Effector memory CD8-positive, alpha-beta T cell (primary cell): ENCODE measurements around the gene EMC10.

Experiments used
- ATAC-seq: fragments of 150-1000 bp; cut with Tn5 transposase; replicated peaks from 2 replicates; pipeline ENCODE4 v1.10.0; 2021; ENCODE audit warnings: mild to moderate bottlenecking, moderate library complexity
- DNase-seq, 3 experiments: peaks; one replicate each; pipeline ENCODE4 v3.0.0; 2021
- H3K27ac Mint-ChIP-seq, 2 donors: one replicate each; pipeline ENCODE4 v1.8.0; 2022; ENCODE audit warnings: mild to moderate bottlenecking in 2 of 2, mixed read lengths in 2 of 2, moderate library complexity in 2 of 2
- H3K27me3 Mint-ChIP-seq, 2 donors: one replicate each; pipeline ENCODE4 v1.8.0; 2022; ENCODE audit warnings: mixed read lengths in 2 of 2
- H3K36me3 Mint-ChIP-seq: one replicate; pipeline ENCODE4 v1.8.0; 2022; ENCODE audit warnings: mild to moderate bottlenecking, moderate library complexity, mixed read lengths; ENCODE audit not compliant: insufficient read depth
- H3K4me1 Mint-ChIP-seq, 2 donors: one replicate each; pipeline ENCODE4 v1.8.0; 2022; ENCODE audit warnings: low read depth in 2 of 2, mixed read lengths in 2 of 2
- H3K4me3 Mint-ChIP-seq, 2 donors: one replicate each; pipeline ENCODE4 v1.8.0; 2022; ENCODE audit warnings: mild to moderate bottlenecking in 2 of 2, mixed read lengths in 2 of 2, moderate library complexity in 2 of 2
- H3K9me3 Mint-ChIP-seq, 2 donors: one replicate each; pipeline ENCODE4 v1.8.0; 2022; ENCODE audit warnings: mixed read lengths in 2 of 2

The EMC10 gene

GRCh38 chr19:50512999-50513745 is 36.9 kb downstream of the EMC10 start:
- peak overlapping the region in 1 of 2 donors; percentile 75 for H3K4me3 Mint-ChIP-seq

GRCh38 chr19:50513746-50514345 is 37.5 kb downstream of the EMC10 start, which contains the start of gene ASPDH:
TSS of gene ASPDH (minus strand) at chr19:50513913. CDS start at chr19:50513823, 90 bp downstream.
- peak within 1 kb of the TSS; percentile 41 to 92 for H3K27ac Mint-ChIP-seq
- peaks cover 0 to 2% of the 10 kb centered on the region in 2 donors for H3K9me3 Mint-ChIP-seq

More at GRCh38 chr19:50512999-50513745, 36.9 kb downstream of the EMC10 start:
- H3K9me3 Mint-ChIP-seq: peaks cover 0 to 2% of the 10 kb centered on the region in 2 donors
- H3K27me3 Mint-ChIP-seq: peaks cover 0 to 7% of the 10 kb centered on the region in 2 donors
- peak overlapping the region; percentile 41 to 92 for H3K27ac Mint-ChIP-seq
- ATAC-seq: no peak
- peaks cover 13 to 16% of the 10 kb centered on the region in 2 donors for H3K4me1 Mint-ChIP-seq
- DNase-seq: no peak
- peaks cover 19% of the 10 kb centered on the region for H3K36me3 Mint-ChIP-seq

GRCh38 chr19:50514346-50515167 is 38.2 kb downstream of the EMC10 start:
- Mint-ChIP-seq H3K36me3 (peaks cover 18% of the 10 kb centered on the region), H3K27ac (peak overlapping the region in 1 of 2 donors; percentile 31), H3K4me1 (peaks cover 10 to 16% of the 10 kb centered on the region in 2 donors), H3K9me3 (peaks cover 0 to 2% of the 10 kb centered on the region in 2 donors), H3K27me3 (peaks cover 0 to 7% of the 10 kb centered on the region in 2 donors), H3K4me3 (no peak overlapping the region)
- ATAC-seq (no peak), DNase-seq (no peak)

More at GRCh38 chr19:50513746-50514345, 37.5 kb downstream of the EMC10 start, which contains the start of gene ASPDH:
- ATAC-seq (no peak), DNase-seq (no peak)
- Mint-ChIP-seq H3K4me1 (peaks cover 11 to 16% of the 10 kb centered on the region in 2 donors), H3K36me3 (peaks cover 19% of the 10 kb centered on the region), H3K27me3 (peaks cover 0 to 7% of the 10 kb centered on the region in 2 donors), H3K4me3 (peak within 1 kb of the TSS in 1 of 2 donors; percentile 75)

- no peak overlapping the region for H3K27ac Mint-ChIP-seq
- peaks cover 0 to 2% of the 10 kb centered on the region in 2 donors for H3K9me3 Mint-ChIP-seq
Measured at GRCh38 chr19:50515168-50515561, 38.9 kb downstream of the EMC10 start.

GRCh38 chr19:50516456-50516855 is 40.1 kb downstream of the EMC10 start:
- Mint-ChIP-seq H3K27me3 (peaks cover 0 to 7% of the 10 kb centered on the region in 2 donors), H3K4me1 (peaks cover 3 to 5% of the 10 kb centered on the region in 2 donors), H3K4me3 (no peak overlapping the region), H3K27ac (no peak overlapping the region), H3K9me3 (no peaks in the 10 kb centered on the region), H3K36me3 (peaks cover 15% of the 10 kb centered on the region)
- DNase-seq (no peak), ATAC-seq (no peak)

More at GRCh38 chr19:50515168-50515561, 38.9 kb downstream of the EMC10 start:
- peaks cover 15% of the 10 kb centered on the region for H3K36me3 Mint-ChIP-seq
- H3K27me3 Mint-ChIP-seq: peaks cover 0 to 7% of the 10 kb centered on the region in 2 donors
- ATAC-seq (no peak), DNase-seq (no peak)
- H3K4me1 Mint-ChIP-seq: peaks cover 10 to 15% of the 10 kb centered on the region in 2 donors
- H3K4me3 Mint-ChIP-seq: no peak overlapping the region

GRCh38 chr19:50516964-50517703 is 40.8 kb downstream of the EMC10 start:
- H3K4me1 Mint-ChIP-seq: peaks cover 0 to 2% of the 10 kb centered on the region in 2 donors
- H3K4me3 Mint-ChIP-seq: no peak overlapping the region
- peaks cover 0 to 7% of the 10 kb centered on the region in 2 donors for H3K27me3 Mint-ChIP-seq
- H3K36me3 Mint-ChIP-seq: peaks cover 10% of the 10 kb centered on the region
- ATAC-seq: no peak
- DNase-seq: no peak
- H3K9me3 Mint-ChIP-seq: no peaks in the 10 kb centered on the region
- no peak overlapping the region for H3K27ac Mint-ChIP-seq

DNA sequence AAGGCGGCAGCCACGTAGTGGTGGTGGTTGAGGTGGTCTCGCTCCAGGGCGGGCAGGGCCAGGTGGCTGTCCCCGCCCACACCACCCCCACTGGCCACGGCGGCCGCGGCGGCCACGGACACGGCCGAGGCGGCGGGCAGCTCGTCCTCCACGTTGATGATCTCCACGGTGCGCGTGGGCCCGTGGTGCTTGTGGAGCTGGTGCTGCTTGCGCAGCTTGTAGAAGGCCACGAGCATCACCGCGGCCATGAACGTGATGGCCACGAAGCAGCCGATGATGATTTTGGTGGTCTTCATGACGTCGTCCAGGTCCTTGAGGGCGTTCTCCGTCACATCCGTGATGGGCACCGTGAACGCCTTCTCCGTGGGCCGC is 41.4 kb downstream of the EMC10 start:
- peaks cover 0 to 2% of the 10 kb centered on the region in 2 donors for H3K4me1 Mint-ChIP-seq
- ATAC-seq (no peak), DNase-seq (no peak)
- peaks cover 10% of the 10 kb centered on the region for H3K36me3 Mint-ChIP-seq
- H3K9me3 Mint-ChIP-seq: no peaks in the 10 kb centered on the region
- H3K27me3 Mint-ChIP-seq: peaks cover 0 to 7% of the 10 kb centered on the region in 2 donors
- no peak overlapping the region for H3K4me3 Mint-ChIP-seq
- no peak overlapping the region for H3K27ac Mint-ChIP-seq

GRCh38 chr19:50518091-50519005 is 42.0 kb downstream of the EMC10 start:
- Mint-ChIP-seq H3K9me3 (no peaks in the 10 kb centered on the region), H3K4me1 (peaks cover 0 to 2% of the 10 kb centered on the region in 2 donors), H3K27me3 (peaks cover 0 to 7% of the 10 kb centered on the region in 2 donors), H3K36me3 (peaks cover 10% of the 10 kb centered on the region), H3K4me3 (no peak overlapping the region), H3K27ac (no peak overlapping the region)
- ATAC-seq (no peak), DNase-seq (no peak)

- no peak overlapping the region for H3K4me3 Mint-ChIP-seq
Measured at GRCh38 chr19:50519006-50519575, 42.8 kb downstream of the EMC10 start.

DNA sequence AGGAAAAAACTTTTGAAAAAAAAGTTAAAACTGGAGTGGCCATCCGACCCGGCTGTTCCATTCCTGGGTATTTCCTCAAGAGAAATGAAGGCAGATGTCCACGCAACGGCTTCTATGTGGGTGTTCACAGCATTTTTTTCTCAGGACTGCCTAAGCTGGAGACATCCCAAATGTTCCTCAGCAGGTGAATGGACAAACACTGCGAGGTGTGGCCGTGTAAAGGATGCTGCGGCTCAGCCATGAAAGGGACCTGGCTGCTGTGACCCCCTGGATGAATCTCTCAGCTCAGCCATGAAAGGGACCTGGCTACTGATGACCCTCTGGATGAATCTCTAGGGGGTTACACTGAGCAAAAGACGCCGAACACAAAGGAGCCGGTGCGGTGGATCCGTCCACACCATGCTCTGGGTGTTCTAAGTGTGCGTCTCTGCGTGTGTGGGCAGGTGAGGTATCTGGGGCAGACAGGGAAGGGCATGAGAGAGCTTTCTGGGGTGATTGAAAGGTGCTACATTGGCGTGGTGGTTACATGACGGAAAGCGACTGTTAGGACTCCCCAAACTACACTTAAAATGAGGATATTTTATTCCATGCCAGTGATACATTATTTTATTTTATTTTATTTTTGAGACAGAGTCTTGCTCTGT is 44.6 kb downstream of the EMC10 start:
- no peak overlapping the region for H3K4me3 Mint-ChIP-seq
- peaks cover 7% of the 10 kb centered on the region for H3K36me3 Mint-ChIP-seq
- H3K27me3 Mint-ChIP-seq: peaks cover 0 to 1% of the 10 kb centered on the region in 2 donors
- DNase-seq: no peak
- no peak for ATAC-seq
- H3K27ac Mint-ChIP-seq: no peak overlapping the region
- H3K4me1 Mint-ChIP-seq: no peaks in the 10 kb centered on the region
- no peaks in the 10 kb centered on the region for H3K9me3 Mint-ChIP-seq

More at GRCh38 chr19:50519006-50519575, 42.8 kb downstream of the EMC10 start:
- no peak for DNase-seq
- Mint-ChIP-seq H3K27ac (no peak overlapping the region), H3K9me3 (no peaks in the 10 kb centered on the region), H3K36me3 (peaks cover 10% of the 10 kb centered on the region), H3K4me1 (peaks cover 0 to 1% of the 10 kb centered on the region in 2 donors), H3K27me3 (peaks cover 0 to 7% of the 10 kb centered on the region in 2 donors)
- ATAC-seq: no peak

DNA sequence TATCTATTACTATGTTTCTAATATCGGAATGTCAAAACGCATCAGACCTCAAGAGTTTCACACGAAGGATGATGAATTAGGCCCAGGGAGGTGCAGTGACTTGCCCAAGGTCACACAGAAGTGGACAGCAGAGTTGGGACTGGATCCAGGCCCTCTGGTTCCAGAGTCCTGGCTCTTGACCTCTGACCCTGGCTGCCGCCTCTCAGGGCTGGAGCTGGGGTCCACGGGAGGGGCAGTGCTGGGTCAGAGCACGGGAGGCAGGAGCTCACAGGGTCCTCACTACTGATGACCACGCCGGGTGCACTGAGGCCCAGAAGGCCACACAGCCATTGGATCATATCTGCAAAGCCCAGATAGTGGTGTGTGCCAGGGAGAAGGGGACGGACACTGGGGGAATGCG is 46.6 kb downstream of the EMC10 start:
- Mint-ChIP-seq H3K27me3 (peaks cover under 1 to 6% of the 10 kb centered on the region in 2 donors), H3K9me3 (no peaks in the 10 kb centered on the region), H3K36me3 (peaks cover 7% of the 10 kb centered on the region), H3K4me3 (no peak overlapping the region), H3K27ac (no peak overlapping the region), H3K4me1 (no peaks in the 10 kb centered on the region)
- DNase-seq: no peak
- ATAC-seq: no peak
